Measurements from ENCODE around the gene RTRAF. TPM values are rescaled to one million over a fixed set of nuclear protein-coding genes. Genes with fewer than 3 reads are reported as not detected.

Gene RTRAF
- polyA plus RNA-seq, 1 donor (not counting 4 experiments of a cell fraction or from before 2014, with no cell fraction given) = 255 TPM

DNA sequence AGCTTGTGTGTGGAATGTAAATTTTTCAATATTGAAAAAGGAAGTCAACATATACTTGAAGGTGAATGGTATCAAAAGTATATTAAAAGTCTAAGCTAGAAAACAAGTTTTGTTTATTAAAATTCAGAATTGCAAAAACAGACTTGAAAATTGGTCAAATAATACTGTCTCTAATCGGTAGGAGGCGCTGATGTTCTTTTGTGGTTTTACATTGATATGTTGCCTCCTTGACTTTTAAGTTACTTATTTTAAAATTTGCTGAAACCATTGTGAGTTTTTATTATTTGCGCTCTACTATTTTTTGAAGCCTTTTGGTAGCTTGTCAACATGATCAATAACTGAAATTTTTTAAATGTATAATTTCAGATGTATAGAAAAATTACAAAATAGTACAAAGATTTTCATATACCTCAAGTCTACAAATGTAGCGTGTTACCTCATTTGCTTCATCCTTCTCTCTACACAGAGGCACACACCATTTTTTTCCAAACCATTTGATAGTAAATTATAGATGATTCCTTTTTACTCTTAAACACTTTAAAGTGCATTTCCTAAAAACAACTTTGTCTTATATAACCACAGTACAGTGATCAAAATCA is 6.9 kb downstream of the RTRAF start:
- no peak for TF ChIP-seq EZH2 (IDR thresholded peaks at IDR 0.05; ENCODE audit: low read length)
- TF ChIP-seq, protein P1, sequence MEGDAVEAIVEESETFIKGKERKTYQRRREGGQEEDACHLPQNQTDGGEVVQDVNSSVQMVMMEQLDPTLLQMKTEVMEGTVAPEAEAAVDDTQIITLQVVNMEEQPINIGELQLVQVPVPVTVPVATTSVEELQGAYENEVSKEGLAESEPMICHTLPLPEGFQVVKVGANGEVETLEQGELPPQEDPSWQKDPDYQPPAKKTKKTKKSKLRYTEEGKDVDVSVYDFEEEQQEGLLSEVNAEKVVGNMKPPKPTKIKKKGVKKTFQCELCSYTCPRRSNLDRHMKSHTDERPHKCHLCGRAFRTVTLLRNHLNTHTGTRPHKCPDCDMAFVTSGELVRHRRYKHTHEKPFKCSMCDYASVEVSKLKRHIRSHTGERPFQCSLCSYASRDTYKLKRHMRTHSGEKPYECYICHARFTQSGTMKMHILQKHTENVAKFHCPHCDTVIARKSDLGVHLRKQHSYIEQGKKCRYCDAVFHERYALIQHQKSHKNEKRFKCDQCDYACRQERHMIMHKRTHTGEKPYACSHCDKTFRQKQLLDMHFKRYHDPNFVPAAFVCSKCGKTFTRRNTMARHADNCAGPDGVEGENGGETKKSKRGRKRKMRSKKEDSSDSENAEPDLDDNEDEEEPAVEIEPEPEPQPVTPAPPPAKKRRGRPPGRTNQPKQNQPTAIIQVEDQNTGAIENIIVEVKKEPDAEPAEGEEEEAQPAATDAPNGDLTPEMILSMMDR (optimal IDR thresholded peaks at IDR 0.05 in 1 of 3, IDR thresholded peaks at IDR 0.05 in 1 of 3, conservative IDR thresholded peaks at IDR 0.05 in 1 of 3; ENCODE audit: extremely low read depth in 1 of 3, insufficient read depth in 2 of 3, low read length in 3 of 3) = peak in 2 of 3 experiments; percentile 44 to 52
- H3K79me2 ChIP-seq (ENCODE audit: control insufficient read depth, insufficient read depth, low read length) = peaks cover 34% of the 10 kb centered on the region
- H3K27me3 ChIP-seq (ENCODE audit: control insufficient read depth, extremely low read depth, insufficient read depth, low read length) = no peaks in the 10 kb centered on the region
- H3K4me2 ChIP-seq (ENCODE audit: control insufficient read depth, extremely low read depth, insufficient read depth, low read depth, low read length) = no peak overlapping the region
- no peak overlapping the region for H3K4me3 ChIP-seq (ENCODE audit: control insufficient read depth in 2 of 3, extremely low read depth in 1 of 3, insufficient read depth in 2 of 3, low read depth in 1 of 3, low read length in 3 of 3)
- dilution Hi-C loops (cut with MboI; ENCODE audit: extremely low pct_ligation_motif_present, low sequenced_read_pairs) = no loop called here
- peaks cover 6 to 23% of the 10 kb centered on the region in 2 experiments for H3K36me3 ChIP-seq (ENCODE audit: control insufficient read depth in 2 of 2, extremely low read depth in 1 of 2, insufficient read depth in 2 of 2, low read length in 2 of 2)
- no peaks in the 10 kb centered on the region for H3K9me3 ChIP-seq (ENCODE audit: control insufficient read depth, low read depth, low read length)
- DNase-seq (ENCODE audit: low read depth, low spot score) = no peak
- no peak overlapping the region for H3K9ac ChIP-seq (ENCODE audit: control insufficient read depth, extremely low read depth, insufficient read depth, low read length)
- no peak overlapping the region for H3K27ac ChIP-seq (ENCODE audit: control insufficient read depth, insufficient read depth, low read length)
- H2AFZ ChIP-seq (ENCODE audit: control insufficient read depth, low read length) = no peak overlapping the region
- FAIRE-seq = no peak
- no peaks in the 10 kb centered on the region for H3K4me1 ChIP-seq (ENCODE audit: control insufficient read depth, extremely low read depth, insufficient read depth, low read length)
- H4K20me1 ChIP-seq (ENCODE audit: control insufficient read depth, extremely low read depth, insufficient read depth, low read length) = no peaks in the 10 kb centered on the region
- H3K9me1 ChIP-seq (ENCODE audit: control insufficient read depth, extremely low read depth, insufficient read depth, low read length) = no peaks in the 10 kb centered on the region

GRCh38 chr14:51998348-51998747 is 9.0 kb downstream of the RTRAF start:
- Histone ChIP-seq H3K27me3 (ENCODE audit: control insufficient read depth, extremely low read depth, insufficient read depth, low read length) (no peaks in the 10 kb centered on the region), H3K9me3 (ENCODE audit: control insufficient read depth, low read depth, low read length) (no peaks in the 10 kb centered on the region), H4K20me1 (ENCODE audit: control insufficient read depth, extremely low read depth, insufficient read depth, low read length) (no peaks in the 10 kb centered on the region), H2AFZ (ENCODE audit: control insufficient read depth, low read length) (no peak overlapping the region), H3K4me2 (ENCODE audit: control insufficient read depth, extremely low read depth, insufficient read depth, low read depth, low read length) (no peak overlapping the region), H3K27ac (ENCODE audit: control insufficient read depth, insufficient read depth, low read length) (no peak overlapping the region), H3K79me2 (ENCODE audit: control insufficient read depth, insufficient read depth, low read length) (peaks cover 20% of the 10 kb centered on the region), H3K4me3 (ENCODE audit: control insufficient read depth in 2 of 3, extremely low read depth in 1 of 3, insufficient read depth in 2 of 3, low read depth in 1 of 3, low read length in 3 of 3) (no peak overlapping the region), H3K9ac (ENCODE audit: control insufficient read depth, extremely low read depth, insufficient read depth, low read length) (no peak overlapping the region), H3K9me1 (ENCODE audit: control insufficient read depth, extremely low read depth, insufficient read depth, low read length) (no peaks in the 10 kb centered on the region), H3K4me1 (ENCODE audit: control insufficient read depth, extremely low read depth, insufficient read depth, low read length) (no peaks in the 10 kb centered on the region), H3K36me3 (ENCODE audit: control insufficient read depth in 2 of 2, extremely low read depth in 1 of 2, insufficient read depth in 2 of 2, low read length in 2 of 2) (peaks cover 13 to 24% of the 10 kb centered on the region in 2 experiments)
- no peak for TF ChIP-seq EZH2 (IDR thresholded peaks at IDR 0.05; ENCODE audit: low read length)
- TF ChIP-seq, protein P1 (optimal IDR thresholded peaks at IDR 0.05 in 1 of 3, IDR thresholded peaks at IDR 0.05 in 1 of 3, conservative IDR thresholded peaks at IDR 0.05 in 1 of 3; ENCODE audit: extremely low read depth in 1 of 3, insufficient read depth in 2 of 3, low read length in 3 of 3) = no peak
- DNase-seq (ENCODE audit: low read depth, low spot score) = no peak
- dilution Hi-C loops (cut with MboI; ENCODE audit: extremely low pct_ligation_motif_present, low sequenced_read_pairs) = no loop called here
- no peak for FAIRE-seq
